HG03378 (cell line): ENCODE results near the gene USP47.

Experiments used
- ATAC-seq: cut with Tn5 transposase; IDR thresholded peaks from one replicate; pipeline ENCODE4 v1.9.1; 2021; ENCODE audit warnings: mild to moderate bottlenecking, moderate library complexity; ENCODE audit not compliant: unreplicated experiment

USP47 gene

DNA sequence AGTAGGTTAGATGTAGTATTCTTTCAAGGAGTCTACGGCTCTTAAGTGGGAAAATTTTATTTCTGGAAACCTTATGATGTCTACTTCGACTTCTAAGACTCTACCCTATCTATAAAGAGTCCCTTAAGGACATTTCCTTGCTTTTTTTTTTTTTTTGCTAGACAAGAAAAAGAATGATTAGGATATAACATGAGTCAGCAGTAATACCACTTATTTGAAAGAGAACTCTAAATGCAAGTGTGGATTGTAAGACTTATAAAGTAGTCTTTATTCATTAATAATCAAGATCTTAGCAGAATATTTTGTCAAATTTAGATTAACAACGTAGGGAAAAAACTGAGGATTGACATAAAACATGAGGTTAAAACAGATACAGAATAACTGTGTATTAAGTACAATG, 95.7 kb downstream of the USP47 start:
- ATAC-seq: no peak

DNA sequence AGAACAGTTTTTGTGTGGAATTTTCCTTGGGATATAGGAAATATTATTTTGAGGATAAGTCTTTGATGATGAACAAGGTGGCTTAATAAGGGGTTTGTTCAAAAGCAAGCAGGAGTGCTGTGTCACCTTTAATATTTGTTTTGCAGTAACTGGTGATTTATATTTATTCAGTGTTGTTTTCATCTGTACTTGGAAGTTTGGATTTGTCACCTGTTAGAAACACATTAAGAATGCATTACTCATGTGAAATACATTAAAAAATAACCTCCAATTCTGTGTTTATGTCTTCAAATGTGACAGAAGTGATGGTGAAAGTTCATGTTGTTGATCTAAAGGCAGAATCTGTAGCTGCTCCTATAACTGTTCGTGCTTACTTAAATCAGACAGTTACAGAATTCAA, 96.2 kb downstream of the USP47 start:
- ATAC-seq: no peak

DNA sequence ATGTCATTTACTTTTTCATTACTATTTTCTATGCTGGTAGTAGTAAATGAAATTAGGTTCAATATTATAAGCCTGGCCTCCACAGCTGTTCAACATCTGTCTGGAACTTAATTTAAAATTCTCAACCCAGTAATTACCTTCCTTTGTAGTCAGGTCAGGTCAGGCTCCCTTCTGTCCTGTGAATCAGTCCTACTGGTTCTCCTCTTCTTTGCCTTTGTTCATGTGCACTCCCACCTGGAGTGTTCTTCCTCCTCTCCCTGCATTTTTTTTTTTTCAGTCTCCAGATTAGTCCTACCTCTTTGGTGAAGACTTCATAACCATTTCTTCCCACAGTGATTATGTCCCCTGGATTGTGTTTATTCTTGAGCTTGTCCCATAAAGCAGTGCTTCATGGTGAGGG, 98.8 kb downstream of the USP47 start:
- no peak for ATAC-seq

DNA sequence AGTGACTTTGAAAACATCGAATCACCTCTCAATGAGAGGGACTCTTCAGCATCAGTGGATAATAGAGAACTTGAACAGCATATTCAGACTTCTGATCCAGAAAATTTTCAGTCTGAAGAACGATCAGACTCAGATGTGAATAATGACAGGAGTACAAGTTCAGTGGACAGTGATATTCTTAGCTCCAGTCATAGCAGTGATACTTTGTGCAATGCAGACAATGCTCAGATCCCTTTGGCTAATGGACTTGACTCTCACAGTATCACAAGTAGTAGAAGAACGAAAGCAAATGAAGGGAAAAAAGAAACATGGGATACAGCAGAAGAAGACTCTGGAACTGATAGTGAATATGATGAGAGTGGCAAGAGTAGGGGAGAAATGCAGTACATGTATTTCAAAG, 100.9 kb downstream of the USP47 start:
- ATAC-seq: no peak

DNA sequence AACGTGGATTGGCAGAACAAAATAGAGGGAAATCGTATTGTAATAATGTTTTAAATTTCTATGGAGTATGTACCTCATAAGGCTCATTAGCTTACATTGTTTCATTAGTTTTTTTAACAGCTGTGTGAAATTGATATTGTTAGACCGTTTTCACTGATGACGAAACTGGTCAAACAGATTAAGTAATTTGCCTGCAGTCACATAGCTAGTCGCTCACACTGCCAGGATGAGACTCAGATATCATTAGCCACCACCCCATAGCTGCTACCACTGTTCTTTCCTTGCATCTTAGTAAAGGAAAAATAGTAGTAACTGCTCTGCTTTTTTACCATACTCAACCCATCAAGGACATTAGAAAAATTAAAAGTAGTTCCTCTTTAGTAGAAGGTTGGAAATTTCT, 102.7 kb downstream of the USP47 start:
- no peak for ATAC-seq

DNA sequence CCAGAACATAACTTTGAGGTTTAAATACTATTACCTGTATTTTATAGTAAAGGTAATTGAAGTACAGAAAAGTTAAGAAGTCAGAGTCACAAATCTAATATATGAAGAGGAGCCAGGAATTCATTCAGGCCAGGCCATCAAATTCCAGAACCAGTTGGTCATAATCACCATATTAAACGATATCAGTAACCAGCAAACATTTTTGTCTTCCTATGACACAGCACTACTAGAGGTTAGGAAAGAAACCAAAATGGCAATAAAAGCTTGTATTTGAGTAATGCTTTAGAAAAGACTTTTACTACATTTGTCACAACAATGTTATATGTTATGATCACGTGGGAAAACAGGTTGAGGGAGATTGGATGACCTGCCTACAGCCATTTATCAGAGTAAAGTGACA, 104.4 kb downstream of the USP47 start:
- no peak for ATAC-seq

DNA sequence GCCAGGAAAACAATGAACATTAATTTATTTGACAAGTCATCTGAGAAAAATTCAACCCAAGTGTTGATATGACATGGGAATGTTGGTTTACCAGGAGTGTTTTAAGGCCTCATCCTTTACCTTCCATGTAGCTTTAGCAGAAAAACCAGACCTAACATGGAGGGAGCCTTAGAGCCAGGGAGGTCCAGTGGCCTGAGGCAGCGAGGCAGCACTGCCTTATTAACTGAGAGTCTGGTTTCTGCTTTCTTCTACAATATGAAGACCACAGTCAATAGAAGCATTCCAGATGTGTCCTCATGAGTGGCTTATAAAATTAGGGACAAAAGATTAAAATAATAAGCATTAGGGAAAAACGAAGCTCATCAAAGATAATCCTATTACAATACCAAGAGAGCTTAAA, 105.1 kb downstream of the USP47 start:
- ATAC-seq: no peak

DNA sequence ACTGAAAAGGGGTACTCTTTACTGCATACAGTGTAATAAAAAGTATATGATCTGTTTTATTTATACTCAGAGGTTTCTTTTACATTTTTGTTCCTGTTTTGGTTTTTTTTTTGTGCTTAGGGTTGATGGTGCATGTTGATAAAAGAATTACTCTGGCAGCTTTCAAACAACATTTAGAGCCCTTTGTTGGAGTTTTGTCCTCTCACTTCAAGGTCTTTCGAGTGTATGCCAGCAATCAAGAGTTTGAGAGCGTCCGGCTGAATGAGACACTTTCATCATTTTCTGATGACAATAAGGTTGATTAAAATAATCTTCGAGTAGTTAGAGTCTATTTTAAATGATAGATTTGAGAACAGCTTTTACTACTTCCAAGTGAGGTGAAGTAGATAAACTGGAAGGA, 106.1 kb downstream of the USP47 start:
- no peak for ATAC-seq

DNA sequence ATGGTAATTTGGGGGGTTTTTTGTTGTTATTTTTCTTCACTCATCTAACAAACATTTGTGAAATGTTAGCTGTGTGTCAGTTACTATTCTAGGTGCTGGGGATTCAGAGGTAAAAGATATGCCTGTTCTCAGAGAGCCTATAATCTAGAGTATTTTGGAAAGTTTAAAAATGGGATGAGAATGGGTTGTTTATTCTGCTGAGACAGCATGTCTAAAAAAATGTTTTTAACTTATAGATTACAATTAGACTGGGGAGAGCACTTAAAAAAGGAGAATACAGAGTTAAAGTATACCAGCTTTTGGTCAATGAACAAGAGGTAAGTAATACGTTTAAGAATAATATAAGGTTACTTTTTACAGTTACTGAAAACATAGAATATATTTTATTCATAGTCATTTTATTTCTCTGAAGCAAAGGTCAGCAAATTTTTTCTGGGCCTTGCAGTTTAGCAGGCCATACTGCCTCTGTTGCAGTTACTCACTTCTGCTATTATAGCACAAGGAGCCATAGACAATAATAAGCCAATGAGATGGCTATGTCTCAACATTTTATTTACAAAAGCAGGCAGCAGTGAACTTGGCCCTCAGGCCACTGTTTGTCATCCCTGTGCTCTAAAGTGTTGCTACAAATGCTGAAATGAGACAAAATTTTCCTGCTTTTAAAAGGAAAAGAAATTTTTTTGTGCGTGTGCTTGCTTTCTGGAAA, 106.6 kb downstream of the USP47 start:
- no peak for ATAC-seq

DNA sequence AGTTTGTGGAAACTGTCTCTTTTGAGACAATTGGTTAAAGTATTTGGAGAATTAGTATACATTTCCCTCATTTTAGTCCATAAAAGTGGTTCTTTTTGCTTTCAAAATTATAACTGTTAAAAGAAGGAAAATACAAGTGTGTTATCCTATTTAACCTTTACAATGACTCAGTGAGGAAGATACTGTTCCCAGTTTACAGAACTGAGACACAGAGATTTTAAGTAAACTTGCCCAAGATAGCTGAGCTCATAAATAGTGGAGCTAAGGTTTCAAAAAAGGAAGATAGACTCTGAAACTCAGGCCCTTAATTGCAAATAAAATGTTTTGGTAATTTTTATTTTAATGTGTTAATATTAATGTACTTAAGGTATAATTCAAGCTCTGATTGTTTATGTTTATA, 107.7 kb downstream of the USP47 start:
- ATAC-seq: no peak

DNA sequence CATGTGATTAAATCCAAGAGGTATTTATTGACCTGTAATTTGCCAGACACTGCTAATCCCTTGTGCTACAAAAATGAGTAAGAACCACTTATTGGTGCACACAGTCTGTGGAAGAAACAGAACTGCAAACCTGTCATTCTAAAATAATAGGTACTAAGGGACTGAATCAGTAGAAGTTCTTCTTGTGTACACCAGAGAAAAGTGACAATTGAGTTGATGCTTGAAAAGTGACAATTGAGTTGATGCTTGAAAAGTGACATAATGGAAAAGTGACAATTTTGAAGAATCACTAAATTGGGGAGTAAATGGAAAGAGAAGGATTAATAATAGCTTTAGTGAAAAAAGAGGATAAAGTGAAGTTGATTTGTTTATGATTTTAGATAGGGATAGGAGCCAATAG, 110.3 kb downstream of the USP47 start:
- ATAC-seq: no peak

DNA sequence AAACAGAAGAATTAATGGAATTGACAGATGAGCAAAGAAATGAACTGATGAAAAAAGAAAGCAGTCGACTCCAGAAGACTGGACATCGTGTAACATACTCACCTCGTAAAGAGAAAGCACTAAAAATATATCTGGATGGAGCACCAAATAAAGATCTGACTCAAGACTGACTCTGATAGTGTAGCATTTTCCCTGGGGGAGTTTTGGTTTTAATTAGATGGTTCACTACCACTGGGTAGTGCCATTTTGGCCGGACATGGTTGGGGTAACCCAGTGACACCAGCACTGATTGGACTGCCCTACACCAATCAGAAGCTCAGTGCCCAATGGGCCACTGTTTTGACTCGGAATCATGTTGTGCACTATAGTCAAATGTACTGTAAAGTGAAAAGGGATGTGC, 114.2 kb downstream of the USP47 start:
- ATAC-seq: no peak

DNA sequence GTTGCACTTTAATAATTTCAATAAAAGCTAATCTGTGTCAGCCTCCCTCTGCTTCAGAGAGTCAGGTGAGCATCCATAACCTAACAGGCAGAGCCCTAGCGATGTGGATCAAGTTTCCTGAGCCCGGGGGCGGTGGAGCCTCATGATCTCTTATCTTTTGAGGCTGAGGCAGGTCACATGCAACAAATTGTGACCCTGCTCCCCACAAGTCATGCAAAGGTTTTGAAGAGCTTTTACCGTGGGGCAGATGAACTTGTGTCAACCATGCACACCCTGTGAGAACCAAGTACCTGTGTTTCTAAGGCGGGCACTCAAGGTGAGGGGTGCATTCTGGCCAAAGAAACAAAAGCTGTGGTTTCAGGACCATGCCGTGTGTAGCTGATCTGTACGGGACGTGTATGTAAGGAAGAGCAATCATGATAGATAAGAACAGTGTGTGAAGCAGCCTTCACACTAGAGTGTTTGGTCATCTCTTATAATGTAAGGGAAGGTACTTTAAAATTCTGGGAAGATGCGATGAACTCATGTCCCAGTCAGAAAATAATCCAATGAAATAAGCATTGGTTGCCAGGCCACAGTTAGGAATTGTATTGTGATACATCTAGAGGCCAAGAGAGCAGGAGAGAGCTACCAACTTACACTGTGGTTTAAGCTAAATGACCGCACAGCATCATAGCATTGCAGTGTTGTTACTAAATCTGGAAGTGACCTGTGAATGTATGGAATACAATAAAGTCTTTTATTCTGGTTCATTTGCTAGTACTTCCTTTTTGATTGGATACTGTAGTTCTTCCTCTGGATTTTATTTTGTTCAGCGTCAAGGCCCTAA, 116.8 kb downstream of the USP47 start:
- no peak for ATAC-seq

DNA sequence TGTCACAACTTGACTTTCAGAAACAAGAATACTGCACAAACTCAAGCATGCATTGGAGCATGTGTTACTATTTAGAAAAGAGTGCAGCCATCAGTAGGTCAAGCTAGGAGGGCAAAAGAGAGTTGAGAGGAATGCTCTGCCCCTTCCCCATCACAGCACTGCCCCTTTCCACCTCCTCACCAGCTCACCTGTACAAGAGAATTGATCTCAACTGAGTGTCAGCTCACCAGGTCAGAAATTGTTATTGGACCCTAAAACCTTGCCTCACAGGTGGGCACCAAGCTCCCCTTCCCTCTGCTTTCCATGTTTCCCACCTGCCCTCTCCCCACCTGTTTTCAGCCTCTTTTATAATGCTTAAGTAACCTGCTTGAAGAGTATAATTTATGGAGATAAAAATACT, 117.8 kb downstream of the USP47 start:
- ATAC-seq: no peak

DNA sequence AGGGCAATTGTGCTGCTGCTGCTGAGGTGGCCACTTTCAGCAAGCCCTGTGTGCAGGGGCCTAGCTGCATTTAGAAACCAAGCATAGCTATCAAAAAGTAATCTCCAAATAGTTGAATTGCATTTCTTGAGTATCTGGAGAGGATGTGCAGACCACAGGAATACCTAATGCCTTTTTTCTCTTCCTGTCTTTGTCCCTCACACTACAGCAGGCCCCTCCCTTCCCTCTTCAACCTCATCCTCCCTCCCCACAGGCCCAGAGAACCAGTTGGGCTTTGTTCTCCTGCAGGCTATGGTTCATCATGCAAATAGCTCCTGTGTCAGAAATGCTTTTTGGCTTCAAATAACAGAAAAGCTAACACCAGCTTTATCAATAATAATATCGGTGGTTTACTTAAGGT, 118.9 kb downstream of the USP47 start:
- no peak for ATAC-seq

DNA sequence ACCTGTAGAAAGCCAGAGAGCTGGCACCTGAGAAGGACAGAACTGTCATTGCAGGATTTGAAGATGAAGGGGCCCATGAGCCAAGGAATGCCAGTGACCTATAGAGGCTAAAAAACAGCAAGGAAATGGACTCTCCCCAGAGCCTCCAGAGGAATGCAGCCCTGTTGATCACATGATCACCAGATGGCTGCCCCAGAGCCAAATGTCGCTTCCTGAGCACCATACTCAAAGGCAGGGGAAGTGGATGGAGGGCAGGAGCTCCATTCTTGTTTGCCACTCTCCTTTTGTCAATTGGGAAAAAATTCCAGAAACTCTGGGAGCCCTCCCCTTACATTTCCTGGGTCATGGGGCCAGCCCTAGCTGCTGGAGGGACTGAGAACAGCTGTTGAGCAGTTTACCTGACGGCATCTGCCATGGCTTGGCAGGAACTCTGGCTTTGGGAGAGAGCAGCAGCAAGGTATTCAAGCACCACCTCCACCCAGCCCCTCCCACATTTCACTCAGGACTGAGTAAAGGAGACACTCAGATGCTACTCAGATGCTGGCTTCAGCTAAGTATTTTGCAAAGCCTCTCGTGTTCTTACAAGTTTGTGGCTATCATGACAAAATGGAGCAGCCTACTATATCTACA, 119.7 kb downstream of the USP47 start:
- ATAC-seq: no peak

DNA sequence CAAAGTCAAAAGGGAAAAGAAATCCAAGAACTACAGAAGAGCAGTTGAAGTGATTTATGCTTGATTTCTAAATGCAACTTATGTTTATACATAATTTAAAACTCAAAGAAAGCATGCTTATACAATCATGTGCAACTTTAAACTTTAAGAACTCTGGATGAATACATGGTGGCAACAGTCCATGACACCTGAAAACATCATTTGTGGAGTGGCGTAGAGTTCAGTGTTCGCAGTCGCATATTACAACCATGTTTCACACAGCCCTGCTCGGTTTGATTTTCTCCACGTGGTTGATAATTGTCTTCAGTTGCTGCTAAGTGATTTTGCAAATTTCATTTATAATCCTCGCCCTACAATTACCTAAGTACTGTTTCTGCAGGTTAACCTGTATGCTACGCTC, 121.3 kb downstream of the USP47 start:
- ATAC-seq: no peak

DNA sequence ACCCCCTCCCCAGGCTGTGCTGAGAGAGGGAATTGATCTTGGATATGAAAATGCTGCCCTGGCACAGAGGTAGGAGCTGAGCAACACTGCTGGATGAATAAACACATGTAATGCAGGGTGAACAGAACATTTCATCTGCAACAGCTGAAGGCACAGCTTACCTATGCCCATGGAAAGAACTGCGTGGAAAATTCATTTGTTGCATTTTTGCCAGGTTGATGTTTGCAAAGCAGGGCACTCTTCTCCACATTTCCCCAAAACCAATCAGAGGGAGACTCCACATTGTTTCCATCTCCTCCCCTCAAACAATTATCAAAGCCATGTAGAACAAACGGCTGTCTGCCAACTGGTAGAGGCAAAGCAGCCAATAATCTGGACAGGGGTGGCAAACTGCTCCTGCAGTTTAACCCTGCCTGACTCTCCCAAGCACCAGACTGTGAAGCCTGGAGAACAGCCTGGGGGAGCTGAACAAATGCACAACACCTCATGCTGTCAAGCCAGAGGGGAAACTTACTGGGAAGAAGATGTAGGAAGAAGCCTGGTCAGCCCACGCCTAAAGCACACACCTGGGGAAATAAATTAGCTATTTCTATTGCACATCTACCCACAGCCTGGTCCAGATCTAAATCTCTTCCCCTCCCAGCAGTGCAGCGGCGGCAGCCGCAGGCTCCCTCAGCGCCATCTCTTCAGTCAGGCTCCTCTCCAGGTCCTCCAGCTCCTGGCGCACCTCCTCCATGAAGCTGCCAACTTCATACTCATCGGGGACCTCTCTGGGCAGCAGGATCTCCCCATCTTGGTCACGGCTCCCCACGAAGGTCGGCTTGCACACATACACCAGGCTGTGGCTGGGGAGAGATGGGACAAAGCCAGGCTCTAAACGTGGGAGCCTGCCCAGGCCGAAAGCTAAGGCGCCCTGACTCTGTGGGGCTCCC, 122.3 kb downstream of the USP47 start:
- ATAC-seq: no peak

DNA sequence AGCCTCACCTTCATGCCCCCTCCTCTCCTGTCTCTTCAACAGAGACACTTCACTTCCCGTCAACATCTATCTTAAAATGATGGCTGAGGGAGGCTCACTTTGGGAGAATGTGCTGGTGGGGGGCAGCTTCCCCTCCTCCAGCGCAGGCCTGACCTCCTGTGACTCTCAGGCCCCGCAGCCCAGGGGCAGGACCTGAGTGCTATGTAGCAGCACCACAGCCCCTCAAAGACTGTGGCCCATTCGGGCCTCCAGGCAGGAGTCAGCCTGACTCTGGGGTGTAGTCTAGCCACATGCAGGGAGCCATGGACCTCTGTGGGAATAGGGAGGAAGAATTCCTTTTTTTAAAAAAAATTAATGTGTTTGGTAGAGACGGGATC, 123.0 kb downstream of the USP47 start:
- ATAC-seq: no peak

DNA sequence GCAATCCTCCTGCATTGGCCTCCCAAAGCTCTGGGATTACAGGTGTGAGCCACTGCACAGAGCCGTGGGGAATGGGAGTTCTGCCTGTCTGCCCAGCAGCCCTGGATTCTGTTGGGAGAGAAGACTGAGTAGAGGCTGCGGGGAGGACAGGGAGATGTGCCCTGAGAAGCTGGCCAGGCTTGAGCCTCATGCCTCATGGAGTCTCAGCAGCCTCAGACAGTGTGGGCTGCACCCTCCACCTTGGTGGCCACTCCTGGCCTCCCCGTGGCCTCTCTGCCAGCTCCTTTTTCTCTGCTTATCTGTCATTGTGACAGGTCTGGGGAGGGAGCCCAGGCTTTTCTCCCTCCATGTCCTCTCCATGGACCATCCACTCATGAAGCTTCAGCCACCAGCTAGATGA, 123.4 kb downstream of the USP47 start:
- no peak for ATAC-seq
